PC-3 (cell line): ENCODE results near the gene PCP4.

Source experiments
- EZH2 ChIP-seq: fragments of 300-600 bp; sonication (generic); IDR thresholded peaks from one replicate; pipeline ENCODE4 v1.6.1; 2017; ENCODE audit warnings: antibody characterized with exemption, mild to moderate bottlenecking, low read length; ENCODE audit not compliant: unreplicated experiment
- TF ChIP-seq, protein P1 (sequence below): fragments of 300-600 bp; sonication (generic); conservative IDR thresholded peaks from 2 replicates; pipeline ENCODE4 v1.5.1; 2017; ENCODE audit warnings: antibody characterized with exemption, low read depth, mild to moderate bottlenecking, low read length

DNA sequence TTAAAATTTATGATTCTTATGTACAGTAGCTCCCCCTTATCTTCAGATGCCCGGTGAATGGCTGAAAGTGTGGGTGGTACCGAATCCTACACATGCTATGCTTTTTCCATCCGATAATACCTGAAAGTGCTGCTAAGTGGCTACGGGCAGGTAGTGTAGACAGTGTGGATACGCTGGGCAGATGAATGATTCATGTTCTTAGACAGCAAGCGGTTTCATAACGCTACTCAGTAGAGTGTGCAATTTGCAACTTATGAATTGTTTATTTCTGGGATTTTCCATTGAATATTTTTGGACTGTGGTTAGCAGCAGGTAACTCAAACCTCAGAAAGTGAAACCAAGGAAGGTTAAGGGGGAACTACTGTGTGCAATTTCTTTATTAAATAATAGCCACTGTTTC, 7.5 kb downstream of the PCP4 start:
- TF ChIP-seq, protein P1, sequence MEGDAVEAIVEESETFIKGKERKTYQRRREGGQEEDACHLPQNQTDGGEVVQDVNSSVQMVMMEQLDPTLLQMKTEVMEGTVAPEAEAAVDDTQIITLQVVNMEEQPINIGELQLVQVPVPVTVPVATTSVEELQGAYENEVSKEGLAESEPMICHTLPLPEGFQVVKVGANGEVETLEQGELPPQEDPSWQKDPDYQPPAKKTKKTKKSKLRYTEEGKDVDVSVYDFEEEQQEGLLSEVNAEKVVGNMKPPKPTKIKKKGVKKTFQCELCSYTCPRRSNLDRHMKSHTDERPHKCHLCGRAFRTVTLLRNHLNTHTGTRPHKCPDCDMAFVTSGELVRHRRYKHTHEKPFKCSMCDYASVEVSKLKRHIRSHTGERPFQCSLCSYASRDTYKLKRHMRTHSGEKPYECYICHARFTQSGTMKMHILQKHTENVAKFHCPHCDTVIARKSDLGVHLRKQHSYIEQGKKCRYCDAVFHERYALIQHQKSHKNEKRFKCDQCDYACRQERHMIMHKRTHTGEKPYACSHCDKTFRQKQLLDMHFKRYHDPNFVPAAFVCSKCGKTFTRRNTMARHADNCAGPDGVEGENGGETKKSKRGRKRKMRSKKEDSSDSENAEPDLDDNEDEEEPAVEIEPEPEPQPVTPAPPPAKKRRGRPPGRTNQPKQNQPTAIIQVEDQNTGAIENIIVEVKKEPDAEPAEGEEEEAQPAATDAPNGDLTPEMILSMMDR: no peak
- no peak for TF ChIP-seq EZH2
